ENCODE data around the gene KLHL22. TPM values are rescaled to one million over a fixed set of nuclear protein-coding genes. Genes with fewer than 3 reads are reported as not detected.
A peak's percentile ranks its signal among the peaks of the same experiment; 100 is the strongest.

Gene KLHL22
- total and polyA plus RNA-seq, 2 of the 13 experiments (the other 11 are each of a cell fraction or from before 2014, with no cell fraction given), result 10.9 to 14.8 TPM

GRCh38 chr22:20456064-20456721, 39.4 kb downstream of the KLHL22 start (continued):
- peak; percentile 95 for TF ChIP-seq CTCF (CRISPR knock-in tag; IDR thresholded peaks at IDR 0.05)
- no peak for TF ChIP-seq NR1H2 (CRISPR knock-in tag; IDR thresholded peaks at IDR 0.05; ENCODE audit: borderline replicate concordance, low read depth)
- no peak for TF ChIP-seq SCMH1 (CRISPR knock-in tag; IDR thresholded peaks at IDR 0.05; ENCODE audit: borderline replicate concordance)
- TF ChIP-seq NONO (IDR thresholded peaks at IDR 0.05), result no peak
- TF ChIP-seq NONO (CRISPR knock-in tag; conservative IDR thresholded peaks at IDR 0.05), result 0 out of 2 replicates have a peak, but pooled peaks have one; percentile 38
- TF ChIP-seq RAD21 (CRISPR knock-in tag; IDR thresholded peaks at IDR 0.05), result peak; percentile 96
- TF ChIP-seq ZNF501 (CRISPR knock-in tag; IDR thresholded peaks at IDR 0.05), result 0 out of 2 replicates have a peak, but pooled peaks have one; percentile 41
- no peak for TF ChIP-seq NCOA1 (CRISPR knock-in tag; IDR thresholded peaks at IDR 0.05)
- no peak for TF ChIP-seq THAP9 (CRISPR knock-in tag; IDR thresholded peaks at IDR 0.05; ENCODE audit: borderline replicate concordance)
- TF ChIP-seq ZNF687 (CRISPR knock-in tag; IDR thresholded peaks at IDR 0.05), result peak; percentile 41
- TF ChIP-seq BHLHE40 (IDR thresholded peaks at IDR 0.05; ENCODE audit: low read length), result peak; percentile 29; the same call in 1 of the 2 replicates
- TF ChIP-seq ZNF766 (CRISPR knock-in tag; IDR thresholded peaks at IDR 0.05; ENCODE audit: borderline replicate concordance), result no peak
- no peak for TF ChIP-seq SMYD3 (CRISPR knock-in tag; IDR thresholded peaks at IDR 0.05)
- no peak for TF ChIP-seq ZNF207 (IDR thresholded peaks at IDR 0.05; ENCODE audit: borderline replicate concordance)
- TF ChIP-seq RFXAP (CRISPR knock-in tag; IDR thresholded peaks at IDR 0.05; ENCODE audit: borderline replicate concordance), result no peak
- TF ChIP-seq RELA (CRISPR knock-in tag; IDR thresholded peaks at IDR 0.05), result no peak
- no peak for TF ChIP-seq FOXK1 (CRISPR knock-in tag; IDR thresholded peaks at IDR 0.05; ENCODE audit: borderline replicate concordance, low read depth)
- no peak for TF ChIP-seq ZNF205 (CRISPR knock-in tag; IDR thresholded peaks at IDR 0.05)
- no peak for TF ChIP-seq ZNF234 (CRISPR knock-in tag; conservative IDR thresholded peaks at IDR 0.05)
- TF ChIP-seq KLF15 (CRISPR knock-in tag; IDR thresholded peaks at IDR 0.05; ENCODE audit: borderline replicate concordance), result no peak
- TF ChIP-seq DPF2 (CRISPR knock-in tag; IDR thresholded peaks at IDR 0.05; ENCODE audit: borderline replicate concordance, low read depth), result no peak
- peak; percentile 24; the same call in 1 of the 2 replicates for TF ChIP-seq ZSCAN25 (CRISPR knock-in tag; IDR thresholded peaks at IDR 0.05)
- TF ChIP-seq SMAD3 (CRISPR knock-in tag; IDR thresholded peaks at IDR 0.05), result no peak

Measured in HepG2 (cell line).